ENCODE measurements around the gene BICD2.

GRCh38 chr9:92740969-92741368, 23.7 kb downstream of the BICD2 start:
- TF ChIP-seq EP300 (IDR thresholded peaks at IDR 0.05) (no peak), CTCF (IDR thresholded peaks at IDR 0.05) (no peak), POLR2A (IDR thresholded peaks at IDR 0.05) (no peak)

Measured in tibial nerve (tissue), 4 donors.